Breast epithelium (tissue), 3 donors: ENCODE data around the gene COL18A1.

Source experiments
- CTCF ChIP-seq, 3 donors: fragments of 450-650 bp; IDR thresholded peaks; one replicate each; pipeline ENCODE4 v1.5.1; 2016 to 2017; ENCODE audit warnings: antibody characterized with exemption in 3 of 3, mild to moderate bottlenecking in 3 of 3, moderate library complexity in 3 of 3
- POLR2A ChIP-seq: fragments of 450-650 bp; IDR thresholded peaks from one replicate; pipeline ENCODE4 v1.6.1; 2016; ENCODE audit warnings: antibody characterized with exemption, mild to moderate bottlenecking, moderate library complexity
- POLR2AphosphoS5 ChIP-seq, 3 donors: sonication (generic); formaldehyde crosslinking; IDR thresholded peaks; one replicate each; pipeline ENCODE4 v1.6.1; 2017; ENCODE audit warnings: antibody characterized with exemption in 3 of 3

- no peak for TF ChIP-seq CTCF (IDR thresholded peaks at IDR 0.05)
- no peak for TF ChIP-seq POLR2A
- TF ChIP-seq POLR2AphosphoS5 (IDR thresholded peaks at IDR 0.05) = no peak
Observed at GRCh38 chr21:45408271-45408791, 3.4 kb downstream of the COL18A1 start.
